Measurements from ENCODE around the gene SETD1A. TPM values are rescaled to one million over a fixed set of nuclear protein-coding genes. Genes with fewer than 3 reads are reported as not detected.

The SETD1A gene
- total and polyA plus RNA-seq, 9 of the 15 experiments (the other 6 are each of a cell fraction or from before 2014, with no cell fraction given), result 0.08 to 36.0 (median 4.2) TPM

GRCh38 chr16:30992931-30993816, 35.6 kb downstream of the SETD1A start (continued):
- TF ChIP-seq MGA (IDR thresholded peaks at IDR 0.05), result 0 out of 2 replicates have a peak, but pooled peaks have one; percentile 19
- no peak for TF ChIP-seq RBM17 (IDR thresholded peaks at IDR 0.05; ENCODE audit: borderline replicate concordance, low read depth, low read length)
- no peak for TF ChIP-seq ILK (tag; IDR thresholded peaks at IDR 0.05; ENCODE audit: borderline replicate concordance, low read depth)
- TF ChIP-seq CREB3 (tag; conservative IDR thresholded peaks at IDR 0.05; ENCODE audit: low read depth), result no peak; the same call in 1 of the 2 replicates
- no peak; the same call in 1 of the 2 replicates for TF ChIP-seq HINFP (tag; conservative IDR thresholded peaks at IDR 0.05; ENCODE audit: low read depth)
- TF ChIP-seq FOXP4 (CRISPR knock-in tag; IDR thresholded peaks at IDR 0.05; ENCODE audit: borderline replicate concordance), result no peak
- peak; percentile 30; the same call in 1 of the 2 replicates for TF ChIP-seq PHF8 (IDR thresholded peaks at IDR 0.05; ENCODE audit: borderline replicate concordance, low read length)
- no peak for TF ChIP-seq KDM2B (CRISPR knock-in tag; IDR thresholded peaks at IDR 0.05)
